AG04450 (cell line): ENCODE measurements around the gene SORBS2. TPM values are rescaled to one million over a fixed set of nuclear protein-coding genes. Genes with fewer than 3 reads are reported as not detected.

Experiments
- CTCF ChIA-PET: fragments of 300-600, 350-600 bp; formaldehyde crosslinking; extraction: SDS; loops from one replicate; lab custom pipeline; 2022; ENCODE audit warnings: antibody characterized with exemption, inconsistent platforms; lab: Charles Lee
- POLR2A ChIA-PET: fragments of 350-600 bp; formaldehyde crosslinking; extraction: SDS; loops from one replicate; lab custom pipeline; 2021; ENCODE audit warnings: antibody characterized with exemption, inconsistent platforms; lab: Yijun Ruan, JAX
- DNase-seq: peaks from one replicate; pipeline ENCODE4 v3.0.0-alpha.2; 2011; ENCODE audit warnings: low read depth, low spot score
- H3K27ac ChIP-seq: one replicate; pipeline ENCODE4 v1.5.1; 2012; ENCODE audit warnings: low read depth, low read length, control low read depth
- H3K27me3 ChIP-seq: one replicate; pipeline ENCODE4 v1.6.0; 2012; ENCODE audit warnings: low read length; ENCODE audit not compliant: control insufficient read depth, insufficient read depth
- H3K4me3 ChIP-seq: 2 replicates; pipeline ENCODE4 v1.5.1; 2011; ENCODE audit warnings: mild to moderate bottlenecking, low read depth, low read length, control low read depth
- H3K9me3 ChIP-seq: 2 replicates; pipeline ENCODE4 v1.5.1; 2012; ENCODE audit warnings: low read length; ENCODE audit not compliant: control insufficient read depth, insufficient read depth
- polyA plus RNA-seq: library from polyadenylated mRNA; depleted of rRNA; stranded (reverse); fragments of >200 nt; gene quantifications from 2 replicates; pipeline ENCODE4 v1.2.3, GENCODE V29; 2011
- TF ChIP-seq, protein P1 (sequence below): IDR thresholded peaks from 2 replicates; pipeline ENCODE4 v1.5.1; 2011; ENCODE audit warnings: low read depth, low read length, control low read depth, inconsistent platforms

SORBS2 gene
- polyA plus RNA-seq, 1 experiment: not detected

GRCh38 chr4:185840953-185841352 is 29.0 kb upstream of the SORBS2 start:
- H3K27ac ChIP-seq: no peak overlapping the region

GRCh38 chr4:185840201-185840600 is 28.2 kb upstream of the SORBS2 start:
- Histone ChIP-seq H3K9me3 (peaks cover 4% of the 10 kb centered on the region; the same call in 1 of the 2 replicates), H3K27me3 (no peaks in the 10 kb centered on the region), H3K27ac (no peak overlapping the region), H3K4me3 (no peak overlapping the region)
- TF ChIP-seq, protein P1, sequence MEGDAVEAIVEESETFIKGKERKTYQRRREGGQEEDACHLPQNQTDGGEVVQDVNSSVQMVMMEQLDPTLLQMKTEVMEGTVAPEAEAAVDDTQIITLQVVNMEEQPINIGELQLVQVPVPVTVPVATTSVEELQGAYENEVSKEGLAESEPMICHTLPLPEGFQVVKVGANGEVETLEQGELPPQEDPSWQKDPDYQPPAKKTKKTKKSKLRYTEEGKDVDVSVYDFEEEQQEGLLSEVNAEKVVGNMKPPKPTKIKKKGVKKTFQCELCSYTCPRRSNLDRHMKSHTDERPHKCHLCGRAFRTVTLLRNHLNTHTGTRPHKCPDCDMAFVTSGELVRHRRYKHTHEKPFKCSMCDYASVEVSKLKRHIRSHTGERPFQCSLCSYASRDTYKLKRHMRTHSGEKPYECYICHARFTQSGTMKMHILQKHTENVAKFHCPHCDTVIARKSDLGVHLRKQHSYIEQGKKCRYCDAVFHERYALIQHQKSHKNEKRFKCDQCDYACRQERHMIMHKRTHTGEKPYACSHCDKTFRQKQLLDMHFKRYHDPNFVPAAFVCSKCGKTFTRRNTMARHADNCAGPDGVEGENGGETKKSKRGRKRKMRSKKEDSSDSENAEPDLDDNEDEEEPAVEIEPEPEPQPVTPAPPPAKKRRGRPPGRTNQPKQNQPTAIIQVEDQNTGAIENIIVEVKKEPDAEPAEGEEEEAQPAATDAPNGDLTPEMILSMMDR: no peak
- ChIA-PET CTCF (no interaction called here), POLR2A (no interaction called here)
- DNase-seq: no peak

More at GRCh38 chr4:185840953-185841352, 29.0 kb upstream of the SORBS2 start:
- H3K9me3 ChIP-seq: peaks cover 4% of the 10 kb centered on the region; the same call in 1 of the 2 replicates
- CTCF ChIA-PET: no interaction called here
- DNase-seq: no peak
- no peaks in the 10 kb centered on the region for H3K27me3 ChIP-seq
- POLR2A ChIA-PET: no interaction called here
- TF ChIP-seq, protein P1: no peak
- no peak overlapping the region for H3K4me3 ChIP-seq

- Histone ChIP-seq H3K9me3 (peaks cover 4% of the 10 kb centered on the region; the same call in 1 of the 2 replicates), H3K27me3 (no peaks in the 10 kb centered on the region), H3K27ac (peak overlapping the region; percentile 82), H3K4me3 (no peak overlapping the region)
- no peak for DNase-seq
- ChIA-PET POLR2A (interaction anchor here (0.5 to 1.4 kb wide), 2 partner anchors 46 to 412 kb away, joined by 3 read pairs; no protein-coding TSS in a partner anchor), CTCF (no interaction called here)
- TF ChIP-seq, protein P1: no peak
Measured at GRCh38 chr4:185839770-185840169, 27.8 kb upstream of the SORBS2 start.

DNA sequence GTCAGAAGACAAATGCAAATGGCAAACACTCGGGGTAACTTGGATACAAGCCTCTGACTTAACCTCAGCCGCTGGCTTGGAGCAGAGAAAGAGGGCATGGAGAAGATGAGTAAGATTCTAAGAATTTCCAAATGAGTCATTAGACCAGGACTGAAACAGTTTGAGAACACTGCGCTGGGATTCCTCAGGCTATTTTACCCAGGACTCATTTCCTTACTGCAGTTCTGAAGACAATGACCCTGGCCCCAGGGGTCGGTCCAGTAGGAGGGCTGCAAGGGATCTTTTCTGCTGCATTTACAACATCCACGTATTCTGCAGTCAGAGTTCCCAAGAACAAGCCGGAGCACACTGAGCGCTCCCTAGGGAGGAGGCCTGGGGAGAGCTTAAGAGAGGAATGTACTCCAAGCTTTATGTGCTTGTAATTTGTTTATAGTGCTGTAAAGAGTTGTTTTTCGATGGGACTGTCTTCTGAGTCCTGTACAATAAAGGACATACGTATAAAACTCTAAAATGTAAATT is 27.3 kb upstream of the SORBS2 start:
- peak; percentile 77 for DNase-seq
- ChIA-PET CTCF (no interaction called here), POLR2A (interaction anchor here (0.5 to 1.4 kb wide), 2 partner anchors 45 to 411 kb away, joined by 3 read pairs; no protein-coding TSS in a partner anchor)
- no peaks in the 10 kb centered on the region for H3K27me3 ChIP-seq
- peaks cover 4% of the 10 kb centered on the region; the same call in 1 of the 2 replicates for H3K9me3 ChIP-seq
- no peak overlapping the region for H3K4me3 ChIP-seq
- TF ChIP-seq, protein P1: no peak
- H3K27ac ChIP-seq: peak overlapping the region; percentile 82

- ChIA-PET POLR2A (interaction anchor here (1.0 to 1.4 kb wide), 2 partner anchors 17 to 44 kb away, joined by 3 read pairs; no protein-coding TSS in a partner anchor), CTCF (no interaction called here)
- H3K27ac ChIP-seq: peak overlapping the region; percentile 67
- no peak for DNase-seq
- H3K27me3 ChIP-seq: no peaks in the 10 kb centered on the region
- no peak overlapping the region for H3K4me3 ChIP-seq
- H3K9me3 ChIP-seq: peaks cover 4% of the 10 kb centered on the region; the same call in 1 of the 2 replicates
- TF ChIP-seq, protein P1: no peak
Measured at GRCh38 chr4:185838514-185839193, 26.7 kb upstream of the SORBS2 start.
